HEK293 (cell line): Measurements from ENCODE around the gene FGF8.

ENCODE experiments used
- CTCF ChIP-seq: fragments of 450-650 bp; formaldehyde crosslinking; IDR thresholded peaks from 2 replicates; pipeline ENCODE4 v1.5.1; 2016; ENCODE audit warnings: missing biosample characterization, missing genetic modification characterization
- GLI4 ChIP-seq: fragments of 450-650 bp; formaldehyde crosslinking; IDR thresholded peaks from 2 replicates; pipeline ENCODE4 v1.5.1; 2016; ENCODE audit warnings: missing biosample characterization, missing genetic modification characterization
- MEIS1 ChIP-seq: sonication (generic); formaldehyde crosslinking; IDR thresholded peaks from 2 replicates; pipeline ENCODE4 v1.8.1; 2022; ENCODE audit warnings: missing genetic modification reagents, mild to moderate bottlenecking, borderline replicate concordance
- REST ChIP-seq: fragments of 450-650 bp; formaldehyde crosslinking; IDR thresholded peaks from 2 replicates; pipeline ENCODE4 v1.5.1; 2016; ENCODE audit warnings: missing biosample characterization, missing genetic modification characterization
- YY1 ChIP-seq: fragments of 450-650 bp; formaldehyde crosslinking; IDR thresholded peaks from 2 replicates; pipeline ENCODE4 v1.5.1; 2018; ENCODE audit warnings: missing biosample characterization, missing genetic modification characterization
- ZBTB17 ChIP-seq: fragments of 450-650 bp; formaldehyde crosslinking; IDR thresholded peaks from 2 replicates; pipeline ENCODE4 v1.5.1; 2016; ENCODE audit warnings: missing biosample characterization, missing genetic modification characterization
- ZNF639 ChIP-seq: fragments of 450-650 bp; formaldehyde crosslinking; IDR thresholded peaks from 2 replicates; pipeline ENCODE4 v1.5.1; 2016; ENCODE audit warnings: missing biosample characterization, missing genetic modification characterization
- ZNF76 ChIP-seq: fragments of 450-650 bp; formaldehyde crosslinking; IDR thresholded peaks from 2 replicates; pipeline ENCODE4; 2016; ENCODE audit warnings: low read depth, missing biosample characterization, missing genetic modification characterization, borderline replicate concordance

- TF ChIP-seq ZNF76 (tag by site-specific recombination) (no peak), REST (no peak), ZNF639 (no peak), GLI4 (no peak), CTCF (tag by site-specific recombination) (no peak), MEIS1 (CRISPR knock-in tag) (no peak), ZBTB17 (tag by site-specific recombination) (no peak), YY1 (tag by site-specific recombination) (no peak)
These were observed 9.9 kb upstream of the FGF8 start for GRCh38 chr10:101785801-101786200.
